Chondrocyte (in vitro differentiated cells): ENCODE data around the gene FBXO10. TPM values are rescaled to one million over a fixed set of nuclear protein-coding genes. Genes with fewer than 3 reads are reported as not detected.
"Not testable (repeated sequence)": the region's sequence is repeated elsewhere in the genome, so short reads cannot be mapped to it uniquely, and the experiment has no call there.

Experiments
- DNase-seq: peaks from one replicate; pipeline ENCODE4 v3.0.0; 2021; ENCODE audit warnings: mixed read lengths, low spot score
- H3K27ac Mint-ChIP-seq: one replicate; pipeline ENCODE4 v1.8.0; 2021; ENCODE audit warnings: mild to moderate bottlenecking, moderate library complexity, mixed read lengths; ENCODE audit not compliant: unreplicated experiment
- H3K27me3 Mint-ChIP-seq: 2 replicates; pipeline ENCODE4 v1.8.0; 2021; ENCODE audit warnings: low read depth, mixed read lengths
- H3K36me3 Mint-ChIP-seq: 2 replicates; pipeline ENCODE4 v1.8.0; 2021; ENCODE audit warnings: low read depth, mixed read lengths
- H3K4me1 Mint-ChIP-seq: 2 replicates; pipeline ENCODE4 v1.8.0; 2021; ENCODE audit warnings: low read depth, mild to moderate bottlenecking, mixed read lengths
- H3K4me3 Mint-ChIP-seq: one replicate; pipeline ENCODE4 v1.8.0; 2021; ENCODE audit warnings: mild to moderate bottlenecking, moderate library complexity, mixed read lengths; ENCODE audit not compliant: unreplicated experiment
- H3K9me3 Mint-ChIP-seq: 2 replicates; pipeline ENCODE4 v1.8.0; 2021; ENCODE audit warnings: low read depth, mixed read lengths
- CTCF ChIP-seq: fragments of 200-600 bp; sonication (generic); IDR thresholded peaks from 2 replicates; pipeline ENCODE4 v1.5.0; 2021; ENCODE audit warnings: antibody characterized with exemption, mild to moderate bottlenecking, moderate library complexity
- total RNA-seq: library from RNA; stranded (reverse); gene quantifications from 3 replicates; pipeline ENCODE4 v1.2.1, GENCODE V29; 2021

Gene FBXO10
- total RNA-seq, 1 donor from 2014 or later: 15.2 TPM

- peaks cover 6% of the 10 kb centered on the region for H3K36me3 Mint-ChIP-seq
- H3K4me3 Mint-ChIP-seq: peak within 1 kb of the TSS; percentile 79
- H3K27me3 Mint-ChIP-seq: no peaks in the 10 kb centered on the region
- peak; percentile 97 for DNase-seq
- H3K4me1 Mint-ChIP-seq: peaks cover 28% of the 10 kb centered on the region
- peak; percentile 13 for TF ChIP-seq CTCF
- peak within 1 kb of the TSS; percentile 74 for H3K27ac Mint-ChIP-seq
- no peaks in the 10 kb centered on the region for H3K9me3 Mint-ChIP-seq
These were observed 90.6 kb downstream of the FBXO10 start, which contains the start of gene POLR1E for GRCh38 chr9:37485389-37486255. POLR1E (plus strand) TSS chr9:37485948; CDS start chr9:37486048, 100 bp downstream.

- no peak for DNase-seq
- Mint-ChIP-seq H3K27ac (no peak overlapping the region), H3K4me1 (peaks cover 8% of the 10 kb centered on the region), H3K9me3 (no peaks in the 10 kb centered on the region), H3K27me3 (peaks cover 7% of the 10 kb centered on the region), H3K36me3 (no peaks in the 10 kb centered on the region), H3K4me3 (no peak overlapping the region)
- no peak for TF ChIP-seq CTCF
These were observed 95.4 kb downstream of the FBXO10 start for GRCh38 chr9:37480759-37481158.

DNA sequence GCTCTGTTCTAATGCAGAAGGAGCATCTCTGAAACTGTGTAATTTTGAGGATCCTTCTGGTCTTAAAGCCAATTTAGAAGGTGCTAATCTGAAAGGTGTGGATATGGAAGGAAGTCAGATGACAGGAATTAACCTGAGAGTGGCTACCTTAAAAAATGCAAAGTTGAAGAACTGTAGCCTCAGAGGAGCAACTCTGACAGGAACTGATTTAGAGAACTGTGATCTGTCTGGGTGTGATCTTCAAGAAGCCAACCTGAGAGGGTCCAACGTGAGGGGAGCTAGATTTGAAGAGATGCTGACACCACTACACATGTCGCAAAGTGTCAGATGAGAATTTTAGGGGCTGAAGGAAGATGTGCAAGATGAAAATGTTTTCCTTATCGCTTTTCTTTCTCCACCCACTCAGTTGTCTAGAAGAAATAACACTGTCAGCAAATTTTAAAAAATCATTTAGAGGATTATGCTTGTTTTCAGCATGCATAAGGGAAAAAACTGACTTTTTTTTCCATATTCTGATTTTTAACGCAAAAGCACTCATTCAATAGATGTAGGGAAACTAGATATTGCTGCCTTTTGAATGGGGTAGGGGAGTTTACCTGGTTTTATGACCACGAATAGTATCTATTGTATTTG is 98.1 kb downstream of the FBXO10 start:
- H3K4me1 Mint-ChIP-seq, DNase-seq, H3K27me3 Mint-ChIP-seq, H3K9me3 Mint-ChIP-seq, H3K27ac Mint-ChIP-seq, H3K36me3 Mint-ChIP-seq, H3K4me3 Mint-ChIP-seq: not testable (repeated sequence)

DNA sequence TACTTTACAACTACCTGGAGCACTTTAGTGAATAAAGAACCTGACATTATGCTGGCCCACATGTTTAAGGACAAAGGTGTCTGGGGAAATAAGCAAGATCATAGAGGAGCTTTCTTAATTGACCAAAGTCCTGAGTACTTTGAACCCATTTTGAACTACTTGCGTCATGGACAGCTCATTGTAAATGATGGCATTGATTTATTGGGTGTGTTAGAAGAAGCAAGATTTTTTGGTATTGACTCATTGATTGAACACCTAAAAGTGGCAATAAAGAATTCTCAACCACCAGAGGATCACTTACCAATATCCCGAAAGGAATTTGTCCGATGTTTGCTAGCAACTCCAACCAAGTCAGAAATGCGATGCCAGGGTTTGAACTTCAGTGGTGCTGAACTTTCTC is 98.7 kb downstream of the FBXO10 start:
- H3K4me1 Mint-ChIP-seq, H3K36me3 Mint-ChIP-seq, H3K4me3 Mint-ChIP-seq, H3K9me3 Mint-ChIP-seq, DNase-seq, H3K27me3 Mint-ChIP-seq, H3K27ac Mint-ChIP-seq: not testable (repeated sequence)

- Mint-ChIP-seq H3K4me3 (no peak overlapping the region), H3K4me1 (peaks cover 8% of the 10 kb centered on the region), H3K9me3 (peaks cover 8% of the 10 kb centered on the region), H3K27ac (no peak overlapping the region), H3K27me3 (peaks cover 7% of the 10 kb centered on the region), H3K36me3 (no peaks in the 10 kb centered on the region)
- DNase-seq: no peak
- TF ChIP-seq CTCF: no peak
These were observed 99.2 kb downstream of the FBXO10 start for GRCh38 chr9:37476930-37477329.

- DNase-seq: no peak
- peaks cover 14% of the 10 kb centered on the region for H3K4me1 Mint-ChIP-seq
- peaks cover 7% of the 10 kb centered on the region for H3K27me3 Mint-ChIP-seq
- H3K36me3 Mint-ChIP-seq: no peaks in the 10 kb centered on the region
- no peak overlapping the region for H3K4me3 Mint-ChIP-seq
- H3K9me3 Mint-ChIP-seq: peaks cover 8% of the 10 kb centered on the region
- TF ChIP-seq CTCF: no peak
- no peak overlapping the region for H3K27ac Mint-ChIP-seq
These were observed 101.7 kb downstream of the FBXO10 start for GRCh38 chr9:37474438-37474837.

GRCh38 chr9:37473982-37474381 is 102.2 kb downstream of the FBXO10 start:
- H3K36me3 Mint-ChIP-seq, DNase-seq, H3K27me3 Mint-ChIP-seq, H3K9me3 Mint-ChIP-seq, H3K4me3 Mint-ChIP-seq, H3K27ac Mint-ChIP-seq: not testable (repeated sequence)
- peaks cover 14% of the 10 kb centered on the region for H3K4me1 Mint-ChIP-seq
